Keratinocyte (primary cell): Measurements from ENCODE around the gene MET.

Experiments
- CTCF ChIP-seq, 3 experiments: IDR thresholded peaks in 1 of 3; conservative IDR thresholded peaks in 1 of 3; optimal IDR thresholded peaks in 1 of 3; 2 replicates in 2 of 3; 3 replicates in 1 of 3; pipeline versions ENCODE3 to v1.5.1; 2011; ENCODE audit warnings: low read length in 3 of 3, mild to moderate bottlenecking in 3 of 3, moderate library complexity in 2 of 3, control low read depth in 1 of 3, inconsistent platforms in 1 of 3; ENCODE audit not compliant: insufficient read depth in 2 of 3; ENCODE audit errors: extremely low read depth in 1 of 3
- EZH2 ChIP-seq: IDR thresholded peaks from one replicate; pipeline ENCODE4 v1.6.1; 2012; ENCODE audit warnings: inconsistent platforms, mild to moderate bottlenecking, low read length, moderate library complexity

GRCh38 chr7:116770941-116771340, 98.9 kb downstream of the MET start:
- no peak for TF ChIP-seq CTCF (optimal IDR thresholded peaks at IDR 0.05 in 1 of 3, IDR thresholded peaks at IDR 0.05 in 1 of 3, conservative IDR thresholded peaks at IDR 0.05 in 1 of 3; ENCODE audit: extremely low read depth in 1 of 3, insufficient read depth in 2 of 3, low read length in 3 of 3)
- TF ChIP-seq EZH2, result no peak
